Adrenal gland (tissue), 5 donors: ENCODE data around the gene SURF6.

Source experiments
- CTCF ChIP-seq, 6 experiments: fragments of 450-650 bp in 4 of 6; fragments of 200-600 bp in 2 of 6; sonication (generic) in 1 of 6; IDR thresholded peaks; 1 replicate in 5 of 6; 2 replicates in 1 of 6; pipeline versions ENCODE4 v1.5.1 to v1.8.0; 2016 to 2021; ENCODE audit warnings: antibody characterized with exemption in 6 of 6, mild to moderate bottlenecking in 2 of 6, moderate library complexity in 1 of 6
- POLR2A ChIP-seq, 2 donors: fragments of 450-650 bp; IDR thresholded peaks; one replicate each; pipeline ENCODE4 v1.6.1; 2017; ENCODE audit warnings: antibody characterized with exemption in 2 of 2, mild to moderate bottlenecking in 2 of 2, moderate library complexity in 1 of 2
- donor health status: DM: no; HTN: no; CAD: no.

- TF ChIP-seq CTCF (IDR thresholded peaks at IDR 0.05) (no peak), POLR2A (IDR thresholded peaks at IDR 0.05) (no peak)
These were observed 26.4 kb downstream of the SURF6 start for GRCh38 chr9:133309608-133310007.
